Kidney (tissue), 14 donors: ENCODE measurements around the gene NPTX1. TPM values are rescaled to one million over a fixed set of nuclear protein-coding genes. Genes with fewer than 3 reads are reported as not detected.

Source experiments
- DNase-seq, 5 donors: peaks; one replicate each; pipeline ENCODE4 v3.0.0-alpha.2; 2013 to 2020
- FAIRE-seq: peaks from 2 replicates; lab custom pipeline; 2012; peaks lifted over from hg19 to GRCh38; lab: Jason Lieb, UNC
- H3K27ac ChIP-seq, 2 donors: one replicate each; pipeline ENCODE4 v1.7.0; 2013; ENCODE audit warnings: low read depth in 2 of 2, low read length in 2 of 2, inconsistent platforms in 1 of 2
- H3K27me3 ChIP-seq: one replicate; pipeline ENCODE4 v1.7.1; 2013; ENCODE audit warnings: low read length, inconsistent platforms; ENCODE audit not compliant: control insufficient read depth, insufficient read depth
- H3K36me3 ChIP-seq, 3 donors: one replicate each; pipeline versions ENCODE4 v1.7.0 to v1.7.1; 2013; ENCODE audit warnings: low read length in 3 of 3, control low read depth in 1 of 3, inconsistent platforms in 1 of 3; ENCODE audit not compliant: insufficient read depth in 3 of 3, control insufficient read depth in 2 of 3
- H3K4me1 ChIP-seq, 3 donors: one replicate each; pipeline versions ENCODE4 v1.7.0 to v1.7.1; 2013; ENCODE audit warnings: low read length in 3 of 3, inconsistent platforms in 1 of 3, low read depth in 1 of 3; ENCODE audit not compliant: control insufficient read depth in 2 of 3, insufficient read depth in 2 of 3
- H3K4me3 ChIP-seq, 3 donors: one replicate each; pipeline versions ENCODE4 v1.7.0 to v1.8.1; 2013; ENCODE audit warnings: low read length in 3 of 3, control low read depth in 1 of 3, inconsistent platforms in 1 of 3
- H3K9ac ChIP-seq, 3 donors: one replicate each; pipeline versions ENCODE4 v1.7.0 to v1.7.1; 2013; ENCODE audit warnings: low read length in 3 of 3, control low read depth in 1 of 3, inconsistent platforms in 1 of 3
- H3K9me3 ChIP-seq, 3 donors: one replicate each; pipeline versions ENCODE4 v1.7.0 to v1.7.1; 2013; ENCODE audit warnings: low read length in 3 of 3, control low read depth in 1 of 3, inconsistent platforms in 1 of 3; ENCODE audit not compliant: control insufficient read depth in 2 of 3, insufficient read depth in 1 of 3
- intact Hi-C: fragments of 100-400 bp; cut with DNase I; formaldehyde crosslinking; loops from one replicate; pipeline ENCODE4 v1.11.1; 2022
- polyA plus RNA-seq: library from polyadenylated mRNA; stranded (reverse); fragments of 350-450 nt; fragmentation: Illumina TruSeq; extraction: RNeasy Lipid Tissue Mini Kit (QIAGEN cat#74804); gene quantifications from one replicate; pipeline ENCODE4 v1.2.3, GENCODE V29; 2014; ENCODE audit warnings: low read depth, low replicate concordance; ENCODE audit not compliant: insufficient read depth
- total RNA-seq: library from RNA; stranded (reverse); fragmentation: NEBNext Ultra II Directional; extraction: Animal tissue kit (Norgen Biotek cat#: 25700); gene quantifications from one replicate; pipeline ENCODE4 v1.2.1, GENCODE V29; 2021
- TF ChIP-seq, protein P1 (sequence below): IDR thresholded peaks from 3 replicates; pipeline ENCODE4 v1.5.1; 2012; ENCODE audit warnings: mild to moderate bottlenecking, moderate library complexity, borderline replicate concordance; ENCODE audit not compliant: insufficient read depth; ENCODE audit errors: extremely low read depth
- donor health status: control.
- donor health status: control.
- donor health status: control.
- donor health status: control.
- donor health status: control.
- donor health status: DM: yes; HTN: yes; CAD: no.
- donor health status: Normal renal cell carcinoma (clear cell type).

The NPTX1 gene
- total and polyA plus RNA-seq, 2 donors from 2014 or later: 0.31 to 0.39 TPM

DNA sequence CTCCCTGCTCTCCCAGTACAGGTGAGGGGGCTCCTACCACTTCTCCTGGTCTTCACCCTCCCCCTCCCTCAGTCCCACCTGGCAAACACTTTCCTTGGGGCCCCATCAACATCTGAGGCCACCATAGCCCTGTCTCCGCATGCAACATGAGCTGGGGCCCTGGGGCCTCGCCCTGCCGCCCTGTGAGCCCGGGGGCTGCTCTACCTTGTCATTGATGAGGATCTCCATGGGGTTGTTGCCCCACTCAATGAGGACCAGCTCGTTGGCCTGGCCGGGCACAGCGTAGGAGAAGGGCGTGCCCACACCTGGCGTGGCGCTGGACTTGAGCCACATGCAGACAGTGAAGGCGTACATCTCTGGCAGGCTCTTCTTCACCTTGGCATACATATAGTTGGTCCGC is 3.4 kb downstream of the NPTX1 start:
- TF ChIP-seq, protein P1, sequence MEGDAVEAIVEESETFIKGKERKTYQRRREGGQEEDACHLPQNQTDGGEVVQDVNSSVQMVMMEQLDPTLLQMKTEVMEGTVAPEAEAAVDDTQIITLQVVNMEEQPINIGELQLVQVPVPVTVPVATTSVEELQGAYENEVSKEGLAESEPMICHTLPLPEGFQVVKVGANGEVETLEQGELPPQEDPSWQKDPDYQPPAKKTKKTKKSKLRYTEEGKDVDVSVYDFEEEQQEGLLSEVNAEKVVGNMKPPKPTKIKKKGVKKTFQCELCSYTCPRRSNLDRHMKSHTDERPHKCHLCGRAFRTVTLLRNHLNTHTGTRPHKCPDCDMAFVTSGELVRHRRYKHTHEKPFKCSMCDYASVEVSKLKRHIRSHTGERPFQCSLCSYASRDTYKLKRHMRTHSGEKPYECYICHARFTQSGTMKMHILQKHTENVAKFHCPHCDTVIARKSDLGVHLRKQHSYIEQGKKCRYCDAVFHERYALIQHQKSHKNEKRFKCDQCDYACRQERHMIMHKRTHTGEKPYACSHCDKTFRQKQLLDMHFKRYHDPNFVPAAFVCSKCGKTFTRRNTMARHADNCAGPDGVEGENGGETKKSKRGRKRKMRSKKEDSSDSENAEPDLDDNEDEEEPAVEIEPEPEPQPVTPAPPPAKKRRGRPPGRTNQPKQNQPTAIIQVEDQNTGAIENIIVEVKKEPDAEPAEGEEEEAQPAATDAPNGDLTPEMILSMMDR: no peak
- Histone ChIP-seq H3K4me1 (peaks cover 0 to 7% (median 0%) of the 10 kb centered on the region in 3 donors), H3K9me3 (no peaks in the 10 kb centered on the region), H3K9ac (no peak overlapping the region), H3K27me3 (peaks cover 17% of the 10 kb centered on the region), H3K36me3 (no peaks in the 10 kb centered on the region), H3K27ac (no peak overlapping the region), H3K4me3 (no peak overlapping the region)
- no peak for FAIRE-seq
- intact Hi-C loops: no loop called here
- DNase-seq: peak in 1 of 5 donors; percentile 64

DNA sequence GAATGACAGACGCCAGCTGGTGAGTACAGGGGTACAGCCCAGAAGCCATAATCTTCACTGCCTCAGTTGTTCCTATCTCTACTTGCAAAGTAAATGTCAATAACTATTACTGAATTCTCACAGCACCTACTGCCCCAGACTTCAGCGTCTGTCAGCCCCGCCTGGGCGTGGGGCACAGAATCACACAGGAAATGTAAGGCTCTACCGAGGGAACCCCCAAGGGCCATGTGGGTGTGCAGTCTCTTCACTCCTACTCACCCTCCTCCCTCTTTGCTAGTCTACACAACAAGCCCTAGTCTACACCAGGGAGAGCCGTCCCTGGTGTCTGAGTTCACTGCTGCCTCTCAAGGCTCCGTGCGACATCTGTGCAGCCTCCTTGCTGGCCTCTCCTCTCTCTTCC is 4.5 kb downstream of the NPTX1 start:
- no peak overlapping the region for H3K27ac ChIP-seq
- FAIRE-seq (no peak), DNase-seq (no peak)
- TF ChIP-seq, protein P1: no peak
- no peak overlapping the region for H3K9ac ChIP-seq
- H3K4me3 ChIP-seq: no peak overlapping the region
- no peaks in the 10 kb centered on the region for H3K36me3 ChIP-seq
- no peaks in the 10 kb centered on the region for H3K9me3 ChIP-seq
- peaks cover 21% of the 10 kb centered on the region for H3K27me3 ChIP-seq
- peaks cover 0 to 7% (median 0%) of the 10 kb centered on the region in 3 donors for H3K4me1 ChIP-seq
- intact Hi-C loops: no loop called here

DNA sequence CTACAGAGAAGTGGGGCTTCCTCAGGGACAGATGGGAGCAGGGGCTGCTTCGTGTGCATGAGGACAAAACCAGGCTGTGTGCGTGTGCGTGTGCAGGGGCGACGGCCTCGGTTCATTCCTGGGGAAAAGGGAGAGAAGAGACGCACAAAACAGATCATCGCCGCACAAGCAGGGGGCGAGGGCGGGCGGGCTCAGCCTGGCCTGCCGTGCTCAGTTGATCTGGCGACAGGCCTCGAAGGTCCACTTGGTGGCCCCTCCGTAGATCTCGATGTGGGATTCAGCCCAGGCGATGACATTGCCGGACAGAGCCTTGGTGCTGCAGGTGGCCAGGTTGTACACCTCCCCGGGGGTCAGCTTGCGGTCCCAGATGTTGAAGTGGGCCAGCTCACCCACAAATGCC is 5.8 kb downstream of the NPTX1 start:
- no peak for DNase-seq
- H3K4me3 ChIP-seq: no peak overlapping the region
- H3K27ac ChIP-seq: no peak overlapping the region
- H3K36me3 ChIP-seq: no peaks in the 10 kb centered on the region
- TF ChIP-seq, protein P1: no peak
- peaks cover 21% of the 10 kb centered on the region for H3K27me3 ChIP-seq
- H3K4me1 ChIP-seq: peaks cover 0 to 3% (median 0%) of the 10 kb centered on the region in 3 donors
- H3K9ac ChIP-seq: no peak overlapping the region
- FAIRE-seq: no peak
- intact Hi-C loops: no loop called here
- H3K9me3 ChIP-seq: no peaks in the 10 kb centered on the region

DNA sequence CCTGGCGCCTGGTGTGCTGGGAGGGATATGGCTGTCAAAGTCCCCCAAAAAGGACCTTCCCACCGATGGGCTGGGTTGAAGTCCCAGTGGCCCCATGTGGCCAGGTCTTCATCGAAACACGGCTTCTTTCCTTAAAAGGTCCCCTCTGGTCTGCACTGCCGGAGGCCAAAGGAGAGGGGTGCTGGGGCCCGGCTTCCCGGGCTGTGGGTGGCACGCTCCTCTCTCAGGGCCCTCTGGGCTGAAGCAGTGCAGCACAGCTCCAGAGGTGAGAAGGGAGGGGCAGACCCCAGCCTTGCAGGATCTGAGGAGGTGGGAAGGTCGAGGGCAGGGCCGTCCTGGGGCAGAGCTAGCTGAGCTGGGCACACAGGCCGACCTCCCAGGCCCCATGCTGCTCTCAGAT is 6.7 kb downstream of the NPTX1 start:
- Histone ChIP-seq H3K9ac (no peak overlapping the region), H3K36me3 (no peaks in the 10 kb centered on the region), H3K4me3 (no peak overlapping the region), H3K27ac (no peak overlapping the region), H3K27me3 (peaks cover 17% of the 10 kb centered on the region), H3K4me1 (no peaks in the 10 kb centered on the region), H3K9me3 (no peaks in the 10 kb centered on the region)
- DNase-seq: no peak
- FAIRE-seq: no peak
- intact Hi-C loops: no loop called here
- TF ChIP-seq, protein P1: no peak
